Brain microvascular endothelial cell (primary cell): ENCODE data around the gene ADAMTS2.

ENCODE experiments used
- DNase-seq: peaks from one replicate; pipeline ENCODE4 v3.0.0-alpha.2; 2020
- H3K27ac ChIP-seq: fragments of 250-450 bp; sonication (Bioruptor Pico); 2 replicates; pipeline ENCODE4 v1.5.1; 2020; ENCODE audit warnings: mild to moderate bottlenecking, moderate library complexity
- H3K27me3 ChIP-seq: fragments of 250-450 bp; sonication (Bioruptor Pico); replicated peaks from 2 replicates; pipeline ENCODE4 v1.5.1; 2020; ENCODE audit warnings: mild to moderate bottlenecking
- H3K36me3 ChIP-seq: fragments of 250-450 bp; sonication (Bioruptor Pico); replicated peaks from 2 replicates; pipeline ENCODE4 v1.5.1; 2020; ENCODE audit warnings: mild to moderate bottlenecking
- H3K4me3 ChIP-seq: 2 replicates; pipeline ENCODE4 v1.5.1; 2011; ENCODE audit warnings: low read depth, mild to moderate bottlenecking, control low read depth, low read length, moderate library complexity
- CTCF ChIP-seq: IDR thresholded peaks from 2 replicates; pipeline ENCODE4 v1.5.1; 2011; ENCODE audit warnings: low read depth, mild to moderate bottlenecking, moderate library complexity, low read length, control low read depth, inconsistent platforms; ENCODE audit errors: missing control alignments
- in situ Hi-C: cut with HindIII; loops from 2 replicates; pipeline ENCODE4 v1.10.0; 2017; ENCODE audit warnings: low sequenced_read_pairs, low pct_ligation_motif_present

Gene ADAMTS2

GRCh38 chr5:179233909-179234562 lies 111.2 kb downstream of the ADAMTS2 start:
- no peak for DNase-seq
- Histone ChIP-seq H3K27ac (no peak overlapping the region), H3K27me3 (no peaks in the 10 kb centered on the region), H3K36me3 (no peaks in the 10 kb centered on the region), H3K4me3 (no peak overlapping the region)
- no peak for TF ChIP-seq CTCF
- in situ Hi-C loops: no loop called here

- no peak for DNase-seq
- no peak for TF ChIP-seq CTCF
- in situ Hi-C loops: no loop called here
- no peak overlapping the region for H3K27ac ChIP-seq
- H3K36me3 ChIP-seq: no peaks in the 10 kb centered on the region
- no peaks in the 10 kb centered on the region for H3K27me3 ChIP-seq
- H3K4me3 ChIP-seq: no peak overlapping the region
These were observed 113.0 kb downstream of the ADAMTS2 start for GRCh38 chr5:179232091-179232735.

GRCh38 chr5:179231309-179231708 lies 114.0 kb downstream of the ADAMTS2 start:
- H3K27ac ChIP-seq: no peak overlapping the region
- H3K27me3 ChIP-seq: no peaks in the 10 kb centered on the region
- H3K36me3 ChIP-seq: no peaks in the 10 kb centered on the region
- in situ Hi-C loops: no loop called here
- no peak for DNase-seq
- no peak for TF ChIP-seq CTCF
- no peak overlapping the region for H3K4me3 ChIP-seq

GRCh38 chr5:179230061-179230461 lies 115.2 kb downstream of the ADAMTS2 start:
- DNase-seq: no peak
- no peak for TF ChIP-seq CTCF
- in situ Hi-C loops: no loop called here
- Histone ChIP-seq H3K36me3 (no peaks in the 10 kb centered on the region), H3K27ac (no peak overlapping the region), H3K27me3 (no peaks in the 10 kb centered on the region), H3K4me3 (no peak overlapping the region)

- H3K4me3 ChIP-seq: no peak overlapping the region
- H3K36me3 ChIP-seq: no peaks in the 10 kb centered on the region
- no peak for DNase-seq
- no peak for TF ChIP-seq CTCF
- no peak overlapping the region for H3K27ac ChIP-seq
- no peaks in the 10 kb centered on the region for H3K27me3 ChIP-seq
- in situ Hi-C loops: no loop called here
These were observed 115.9 kb downstream of the ADAMTS2 start for GRCh38 chr5:179229331-179229831.
